Midbrain (tissue), 1 donor: Measurements from ENCODE around the gene SLC41A3.
"Not testable (repeated sequence)": the region's sequence is repeated elsewhere in the genome, so short reads cannot be mapped to it uniquely, and the experiment has no call there.

Source experiments
- DNase-seq: peaks from one replicate; lab custom pipeline; 2025; lab: John Stamatoyannopoulos, UW

The SLC41A3 gene

GRCh38 chr3:126053949-126054569 lies 29.9 kb downstream of the SLC41A3 start:
- no peak for DNase-seq

DNA sequence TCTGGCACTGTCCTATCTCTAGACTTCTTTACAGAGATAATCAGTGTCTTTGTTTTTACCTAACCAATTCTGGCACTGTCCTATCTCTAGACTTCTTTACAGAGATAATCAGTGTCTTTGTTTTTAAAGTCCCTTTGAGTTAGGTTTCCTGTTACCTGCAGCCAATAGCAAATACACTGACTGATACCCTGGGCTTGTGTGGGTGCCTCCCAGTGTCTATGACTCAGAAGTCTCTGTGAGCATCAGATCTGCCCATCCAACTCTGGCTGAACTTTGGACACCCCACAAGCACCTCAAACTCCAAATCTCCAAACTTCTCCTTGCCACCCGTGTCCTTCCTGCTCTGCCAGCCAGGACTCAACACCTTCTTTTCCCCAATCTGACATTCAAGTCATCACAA lies 30.4 kb downstream of the SLC41A3 start:
- no peak for DNase-seq

GRCh38 chr3:126052196-126053058 lies 31.5 kb downstream of the SLC41A3 start:
- no peak for DNase-seq

GRCh38 chr3:126051741-126052140 lies 32.2 kb downstream of the SLC41A3 start:
- DNase-seq: no peak

- no peak for DNase-seq
Measured at GRCh38 chr3:126051234-126051633, 32.7 kb downstream of the SLC41A3 start.

DNA sequence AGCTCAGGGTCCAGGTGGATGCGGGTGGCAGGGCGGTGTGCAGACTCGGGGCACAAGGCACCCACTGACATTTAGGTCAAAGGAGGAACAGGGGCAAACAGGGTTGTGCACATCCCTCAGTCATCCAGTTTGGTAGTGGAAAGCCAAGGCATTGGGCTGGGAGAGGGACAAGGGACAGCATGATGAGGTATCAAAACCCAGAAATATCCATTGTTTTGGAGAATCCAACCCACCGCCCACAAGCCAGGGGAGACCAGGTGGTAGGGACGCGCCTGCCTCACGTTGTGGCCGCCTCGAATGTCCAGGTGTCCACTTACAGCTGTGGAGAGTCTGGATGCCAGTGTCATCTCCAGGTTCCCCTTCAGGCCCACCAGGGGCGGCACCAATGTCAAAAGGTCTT lies 33.3 kb downstream of the SLC41A3 start:
- no peak for DNase-seq

- no peak for DNase-seq
Measured at GRCh38 chr3:126050050-126050392, 33.9 kb downstream of the SLC41A3 start.

DNA sequence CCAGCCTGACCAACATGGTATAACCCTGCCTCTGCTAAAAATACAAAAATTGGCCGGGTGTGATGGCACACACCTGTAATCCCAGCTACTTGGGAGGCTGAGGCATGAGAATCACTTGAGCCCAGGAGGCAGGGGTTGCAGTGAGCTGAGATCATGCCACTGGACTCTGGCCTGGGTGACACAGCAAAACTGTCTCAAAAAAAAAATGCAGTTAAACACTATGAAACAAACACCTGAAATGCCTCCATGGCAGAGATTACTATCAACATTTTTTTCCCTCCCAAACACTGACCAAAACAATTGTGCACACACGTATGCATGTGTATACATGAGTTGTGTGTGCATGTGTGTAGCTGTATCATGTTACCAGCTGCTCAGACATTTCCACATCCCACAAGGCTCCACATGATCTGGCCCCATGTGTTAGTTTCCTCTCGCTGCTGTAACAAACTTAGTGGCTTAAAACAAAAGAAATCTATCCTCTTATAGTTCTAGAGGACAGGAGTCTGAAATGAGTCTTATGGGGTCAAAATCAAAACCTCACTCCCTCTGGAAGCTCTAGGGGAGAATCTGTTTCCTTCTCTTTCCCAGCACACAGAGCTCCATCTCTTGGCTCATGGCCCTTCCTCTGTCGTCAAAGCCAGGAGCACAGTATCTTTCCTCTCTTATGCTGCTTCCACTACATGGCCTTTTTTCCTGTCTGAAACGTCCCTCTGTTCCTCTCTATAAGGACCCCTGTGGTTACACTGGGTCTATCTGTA lies 34.5 kb downstream of the SLC41A3 start:
- no peak for DNase-seq

- DNase-seq: no peak
Measured at GRCh38 chr3:126040386-126040785, 43.5 kb downstream of the SLC41A3 start.

GRCh38 chr3:126039870-126040269 lies 44.1 kb downstream of the SLC41A3 start:
- no peak for DNase-seq

- not testable (repeated sequence) for DNase-seq
Measured at GRCh38 chr3:126038791-126039190, 45.1 kb downstream of the SLC41A3 start.

DNA sequence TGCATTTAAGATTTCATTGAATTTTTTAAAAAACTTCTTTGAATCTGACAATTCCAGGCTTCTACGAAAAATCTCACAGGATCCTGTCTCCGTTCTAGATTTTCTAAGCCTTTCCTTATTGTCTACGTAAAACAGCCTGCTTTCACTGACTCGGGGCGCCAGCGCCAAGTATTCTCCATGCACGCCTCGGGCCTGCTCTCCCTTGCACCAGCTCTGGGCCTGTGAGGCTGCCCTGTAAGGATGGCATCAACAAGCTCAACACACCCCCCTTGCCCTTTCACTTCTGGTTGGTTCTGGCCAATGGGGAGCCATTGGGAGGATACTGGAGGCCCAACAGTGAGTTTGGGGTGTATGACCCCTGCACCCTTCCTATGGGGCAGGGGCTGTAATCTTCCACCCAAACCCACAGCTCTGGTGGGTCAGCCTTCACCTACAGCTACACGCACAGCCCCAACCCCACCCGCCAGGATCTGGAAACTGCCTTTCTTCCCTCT lies 47.8 kb downstream of the SLC41A3 start:
- no peak for DNase-seq

DNA sequence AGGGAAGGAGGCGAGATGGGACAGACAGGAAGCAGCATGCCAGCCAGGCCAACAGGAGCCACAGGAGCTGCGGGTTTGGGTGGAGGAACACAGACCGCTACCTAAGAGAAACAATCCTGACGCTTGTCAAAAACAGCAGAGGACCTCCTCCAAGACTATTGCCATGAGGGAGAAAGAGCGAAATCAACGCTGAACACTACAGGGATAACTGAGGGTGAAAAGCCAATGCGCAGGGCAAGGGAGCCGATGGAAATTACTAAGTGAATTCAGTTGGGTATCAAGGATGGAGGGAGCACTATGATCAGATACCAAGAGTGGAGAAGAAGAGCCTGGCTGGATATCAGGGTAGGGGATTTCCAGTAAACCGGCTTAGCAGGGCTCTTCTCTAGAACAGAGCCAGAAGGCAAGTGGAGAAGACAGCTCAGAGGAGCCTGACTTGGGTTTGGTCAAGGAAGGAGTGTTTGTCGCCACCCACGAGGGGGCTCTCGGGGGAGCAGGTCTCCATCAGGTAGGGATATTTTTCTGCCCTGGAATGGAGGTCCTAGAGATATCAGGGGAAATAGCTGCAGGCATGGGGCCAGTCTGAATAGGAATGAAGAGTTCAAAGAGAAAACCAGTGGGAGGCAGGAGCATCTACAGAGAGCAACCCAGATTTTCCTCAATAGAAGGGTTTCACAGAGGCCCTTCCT lies 48.4 kb downstream of the SLC41A3 start:
- no peak for DNase-seq

- DNase-seq: no peak
Measured at GRCh38 chr3:126034481-126035361, 49.2 kb downstream of the SLC41A3 start.

DNA sequence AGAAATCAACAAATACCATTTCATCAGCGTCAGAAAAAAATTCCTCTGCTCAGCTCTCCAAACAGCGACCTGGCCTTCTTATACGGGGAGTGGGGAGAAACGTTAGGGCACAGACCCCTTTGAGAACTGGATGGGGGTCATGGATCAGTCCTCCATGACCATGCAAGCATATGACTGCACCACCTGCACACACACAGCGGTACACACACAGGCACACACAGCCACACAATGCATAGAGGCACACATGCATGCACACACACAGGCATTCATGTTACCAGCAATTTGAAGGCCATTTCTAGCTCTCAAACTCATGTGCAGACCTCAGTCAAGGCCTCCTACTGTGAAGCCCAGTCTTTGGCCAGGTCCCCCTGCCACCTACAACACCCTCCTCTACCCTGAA lies 50.2 kb downstream of the SLC41A3 start:
- DNase-seq: no peak

- no peak for DNase-seq
Measured at GRCh38 chr3:126033051-126033745, 50.7 kb downstream of the SLC41A3 start.

- DNase-seq: no peak
Measured at GRCh38 chr3:126031981-126032471, 51.9 kb downstream of the SLC41A3 start.

DNA sequence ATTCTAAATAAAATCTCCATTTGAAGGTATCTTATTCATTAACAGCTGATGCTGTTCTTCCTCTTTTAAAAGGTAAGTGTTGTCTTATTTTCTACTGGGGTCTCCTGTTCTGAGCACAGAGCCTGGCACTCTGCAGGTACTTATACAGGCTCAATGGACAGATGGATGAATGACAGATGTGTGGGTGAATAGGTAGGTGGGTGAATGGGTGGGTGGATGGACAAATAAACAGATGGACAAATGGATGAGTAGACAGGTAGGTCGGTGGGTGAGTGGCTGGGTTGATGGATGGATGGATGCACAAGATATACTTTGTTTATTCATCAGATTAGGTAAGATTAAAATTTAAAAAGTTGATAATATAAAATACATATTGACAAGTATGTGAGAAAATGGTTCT lies 53.5 kb downstream of the SLC41A3 start:
- no peak for DNase-seq

DNA sequence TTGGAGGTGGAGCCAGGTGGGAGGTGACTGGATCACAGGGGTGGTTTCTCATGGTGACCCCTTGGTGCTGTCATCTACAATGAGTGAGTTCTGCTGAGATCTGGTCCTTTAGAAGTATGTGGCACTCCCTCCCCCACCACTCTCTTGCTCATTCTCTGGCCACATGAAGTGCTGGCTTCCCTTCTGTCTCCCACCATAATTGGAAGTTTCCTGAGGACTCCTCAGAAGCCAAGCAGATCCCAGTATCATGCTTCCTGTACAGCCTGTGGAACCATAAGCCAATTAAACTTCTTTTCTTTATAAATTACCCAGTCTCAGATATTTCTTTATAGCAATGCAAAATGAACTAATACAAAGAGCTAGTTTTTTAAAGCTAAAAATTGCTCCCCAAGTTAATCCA lies 54.7 kb downstream of the SLC41A3 start:
- DNase-seq: no peak

DNA sequence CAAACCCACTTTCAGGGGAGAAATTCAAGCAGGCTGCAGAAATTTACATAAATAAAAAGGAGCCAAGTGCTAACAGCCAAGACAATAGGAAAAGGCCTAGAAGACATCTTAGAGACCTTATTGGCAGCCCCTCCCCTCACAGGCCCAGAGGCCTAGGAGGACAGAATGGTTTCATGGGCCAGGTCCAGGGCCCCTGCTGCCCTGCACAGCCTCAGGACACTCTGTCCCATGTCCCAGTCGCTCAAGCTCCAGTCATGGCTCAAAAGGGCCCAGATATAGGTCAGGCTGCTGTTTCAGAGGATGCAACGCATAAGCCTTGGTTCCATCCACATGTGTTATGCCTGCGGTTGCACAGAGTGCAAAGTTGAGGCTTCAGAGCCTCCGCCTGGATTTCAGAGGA lies 55.8 kb downstream of the SLC41A3 start:
- DNase-seq: no peak
